ENCODE results near the gene PRR15. TPM values are rescaled to one million over a fixed set of nuclear protein-coding genes. Genes with fewer than 3 reads are reported as not detected.

The PRR15 gene
- total and polyA plus RNA-seq, 2 experiments from 2014 or later: 9.6 to 17.4 TPM

DNA sequence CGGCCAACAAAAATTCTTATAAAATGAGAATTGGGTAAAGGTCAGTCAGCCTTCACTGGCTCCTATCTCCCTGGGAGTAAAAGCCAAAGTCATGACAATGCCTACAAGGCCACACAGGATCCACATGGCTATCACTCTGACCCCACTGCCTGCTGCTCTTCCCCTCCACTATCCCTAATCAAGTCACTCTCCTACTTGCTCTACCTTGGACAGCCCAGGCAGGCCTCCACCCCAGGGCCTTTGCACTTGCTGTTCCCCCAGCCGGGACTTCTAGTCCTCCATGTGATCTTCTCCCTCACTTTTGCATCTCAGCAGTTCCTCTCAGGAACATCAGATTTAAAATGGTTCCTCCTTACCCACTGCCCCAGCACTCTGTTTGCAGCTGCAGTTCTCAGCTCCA, 50.6 kb downstream of the PRR15 start (continued):
- TF ChIP-seq, protein P1, sequence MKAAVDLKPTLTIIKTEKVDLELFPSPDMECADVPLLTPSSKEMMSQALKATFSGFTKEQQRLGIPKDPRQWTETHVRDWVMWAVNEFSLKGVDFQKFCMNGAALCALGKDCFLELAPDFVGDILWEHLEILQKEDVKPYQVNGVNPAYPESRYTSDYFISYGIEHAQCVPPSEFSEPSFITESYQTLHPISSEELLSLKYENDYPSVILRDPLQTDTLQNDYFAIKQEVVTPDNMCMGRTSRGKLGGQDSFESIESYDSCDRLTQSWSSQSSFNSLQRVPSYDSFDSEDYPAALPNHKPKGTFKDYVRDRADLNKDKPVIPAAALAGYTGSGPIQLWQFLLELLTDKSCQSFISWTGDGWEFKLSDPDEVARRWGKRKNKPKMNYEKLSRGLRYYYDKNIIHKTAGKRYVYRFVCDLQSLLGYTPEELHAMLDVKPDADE (IDR thresholded peaks at IDR 0.05): no peak
- no peak for TF ChIP-seq EZH2phosphoT487 (IDR thresholded peaks at IDR 0.05; ENCODE audit: unreplicated experiment)

Other genes starting within 250 kb of the PRR15 start
- gene WIPF3, start 242.7 kb downstream of the PRR15 start, total RNA-seq (2014; rRNA removed; shearing (Covaris generic)): 5.7 and 5.9 TPM in 2 replicates
- gene WIPF3, start 242.7 kb downstream of the PRR15 start, polyA plus RNA-seq (2016; fragmentation: Nextera tagmentation; extraction: Ambion mirVana): 10.0 and 11.4 TPM in 2 replicates

Measured in GM23338 (cell line).